HG03103 (cell line): ENCODE results near the gene FRMD4A.
"Not testable (repeated sequence)": the region's sequence is repeated elsewhere in the genome, so short reads cannot be mapped to it uniquely, and the experiment has no call there.

ENCODE experiments used
- ATAC-seq: cut with Tn5 transposase; IDR thresholded peaks from one replicate; pipeline ENCODE4 v1.9.1; 2021; ENCODE audit warnings: low read depth; ENCODE audit not compliant: unreplicated experiment

FRMD4A gene

GRCh38 chr10:14244801-14245211 is 85.9 kb downstream of the FRMD4A start:
- ATAC-seq: no peak

DNA sequence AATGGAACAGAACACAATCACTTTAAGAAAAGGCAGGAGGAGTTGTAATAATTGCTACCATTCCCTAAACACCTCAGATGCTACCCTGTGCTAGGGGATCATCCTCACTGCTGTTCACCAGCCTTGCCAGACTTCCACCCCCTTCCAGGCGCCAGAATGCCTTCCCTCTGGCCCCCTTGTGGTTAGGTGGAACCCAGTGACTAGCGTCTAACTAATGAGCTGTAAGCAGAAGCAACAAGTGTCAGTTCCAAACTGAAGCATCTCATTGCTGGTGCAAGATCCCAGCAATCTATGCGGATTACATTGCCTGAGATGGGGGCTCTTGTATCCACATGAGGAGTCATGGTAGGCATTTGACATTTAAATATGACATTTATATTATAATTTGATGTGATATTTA is 86.6 kb downstream of the FRMD4A start:
- no peak for ATAC-seq

- ATAC-seq: no peak
Observed at GRCh38 chr10:14243221-14243620, 87.5 kb downstream of the FRMD4A start.

GRCh38 chr10:14241196-14241595 is 89.5 kb downstream of the FRMD4A start:
- no peak for ATAC-seq

DNA sequence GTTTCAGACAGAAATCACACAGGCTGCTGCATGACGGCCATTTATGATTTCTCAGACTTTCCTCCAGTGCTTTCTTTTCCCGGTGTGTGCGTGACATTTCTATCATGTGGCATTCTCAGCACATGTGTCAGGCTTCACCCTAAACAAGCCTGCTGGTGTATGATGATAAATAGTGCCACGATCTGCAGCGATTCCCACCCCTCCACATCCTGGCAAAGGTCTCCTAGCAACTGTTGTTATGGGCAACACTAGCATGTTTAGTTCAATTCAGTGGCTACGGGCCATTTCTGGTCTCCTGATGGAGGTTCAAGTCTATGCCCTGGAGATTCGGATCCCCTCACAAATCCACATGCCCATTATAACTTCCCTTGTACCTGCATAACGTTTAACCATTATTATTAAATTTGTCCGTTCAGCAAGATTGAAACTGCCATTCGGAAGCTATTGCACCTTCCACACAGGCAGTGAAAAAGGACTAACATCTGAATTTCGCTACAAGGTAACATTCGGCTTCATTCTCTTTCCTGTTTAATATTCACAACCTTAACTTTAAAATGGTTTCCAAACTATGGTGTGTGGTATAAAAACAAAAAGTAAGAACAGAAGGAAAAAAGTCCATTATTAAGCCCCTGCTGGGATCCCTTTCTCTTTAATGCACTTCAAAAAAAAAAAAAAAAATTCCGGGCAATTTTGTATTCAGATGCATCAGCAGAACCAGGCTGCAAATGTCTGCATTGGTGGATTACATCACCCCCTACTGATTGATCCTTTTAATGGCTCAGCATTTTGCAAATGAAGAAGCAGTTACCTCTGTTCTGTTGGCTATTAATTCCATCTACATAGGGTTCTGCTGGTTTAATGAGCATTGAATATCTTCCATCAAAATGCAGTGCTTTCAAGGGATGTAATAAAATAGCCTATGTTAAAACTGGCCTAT is 90.2 kb downstream of the FRMD4A start:
- ATAC-seq: no peak

DNA sequence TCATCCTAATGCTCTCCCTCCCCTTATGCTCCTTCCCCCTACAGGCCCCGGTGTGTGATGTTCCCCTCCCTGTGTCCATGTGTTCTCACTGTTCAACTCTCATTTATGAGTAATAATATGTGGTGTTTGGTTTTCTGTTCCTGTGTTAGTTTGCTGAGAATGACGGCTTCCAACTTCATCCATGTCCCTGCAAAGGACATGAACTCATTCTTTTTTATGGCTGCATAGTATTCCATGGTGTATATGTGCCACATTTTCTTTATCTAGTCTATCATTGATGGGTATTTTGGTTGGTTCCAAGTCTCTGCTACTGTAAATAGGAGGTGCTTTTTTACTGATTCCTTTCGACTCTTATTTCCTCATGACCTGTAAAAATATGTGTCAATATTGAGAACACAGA is 92.1 kb downstream of the FRMD4A start:
- ATAC-seq: not testable (repeated sequence)

DNA sequence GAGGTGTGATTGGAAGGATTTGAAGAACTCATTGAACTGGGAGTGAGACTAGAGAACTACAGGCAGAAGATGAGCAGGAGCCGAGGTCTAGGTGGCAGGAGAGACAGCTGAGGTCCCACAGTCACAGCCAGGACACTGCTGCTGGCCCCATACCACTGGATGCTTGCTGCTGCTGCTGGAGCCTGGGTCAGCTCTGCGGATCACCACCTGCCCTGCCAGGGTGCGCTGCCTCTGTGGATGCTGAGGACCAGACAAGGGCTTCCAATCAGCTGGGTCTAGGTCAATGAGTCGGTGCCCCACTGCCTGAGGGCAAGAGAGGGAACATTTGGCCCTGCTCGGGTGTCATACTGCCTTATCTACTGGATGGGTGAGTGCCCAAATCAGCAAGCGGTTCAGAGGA is 94.4 kb downstream of the FRMD4A start:
- no peak for ATAC-seq

DNA sequence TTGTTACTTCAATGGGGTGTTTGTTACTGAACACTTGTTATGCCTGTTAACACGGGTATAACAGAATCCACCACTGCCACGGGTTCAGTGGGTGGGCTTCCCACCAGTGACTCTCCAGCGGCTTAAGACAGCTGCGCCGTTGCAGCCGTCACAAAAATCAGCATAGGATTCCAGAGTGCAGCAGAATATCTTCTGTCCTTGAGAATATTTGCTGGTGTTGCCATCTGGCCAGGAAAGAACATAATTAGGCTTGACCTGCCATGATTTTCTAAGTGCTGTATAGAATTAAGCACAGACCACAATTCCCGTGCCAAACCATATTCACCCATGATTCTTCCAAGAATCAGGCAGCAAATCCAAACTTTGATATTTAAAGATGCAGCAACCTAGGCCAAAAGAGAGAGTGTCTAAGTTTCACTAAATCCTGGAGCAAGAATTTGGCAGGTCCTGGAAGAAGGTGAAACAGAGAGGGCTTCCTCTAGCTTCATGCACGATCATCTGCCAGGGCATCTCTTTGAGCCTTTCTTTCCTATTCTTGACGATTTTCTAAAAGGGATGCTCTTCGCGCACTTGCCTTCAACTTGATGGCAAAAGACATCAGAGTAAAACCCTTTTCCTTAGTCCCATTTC is 95.0 kb downstream of the FRMD4A start:
- ATAC-seq: no peak

GRCh38 chr10:14233566-14233965 is 97.2 kb downstream of the FRMD4A start:
- ATAC-seq: no peak

DNA sequence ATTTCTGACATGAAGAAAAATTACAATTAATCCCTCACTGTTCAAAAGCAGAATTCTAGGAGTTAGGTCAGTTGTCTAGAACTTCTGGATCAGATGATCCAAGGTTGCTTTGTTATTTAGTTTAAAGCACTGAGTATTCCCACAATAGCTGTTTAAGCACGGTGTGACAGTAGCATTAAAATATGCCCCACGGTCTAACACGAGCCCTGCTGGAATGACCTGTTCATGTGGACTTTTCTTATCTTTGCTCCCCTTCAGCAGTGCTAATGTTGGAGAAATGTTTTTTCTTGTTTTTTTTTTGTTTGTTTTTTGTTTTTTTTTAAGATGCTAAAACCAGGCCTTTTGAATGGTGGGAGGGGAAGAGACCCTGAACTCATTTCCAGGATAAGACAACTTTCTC is 101.9 kb downstream of the FRMD4A start:
- not testable (repeated sequence) for ATAC-seq

DNA sequence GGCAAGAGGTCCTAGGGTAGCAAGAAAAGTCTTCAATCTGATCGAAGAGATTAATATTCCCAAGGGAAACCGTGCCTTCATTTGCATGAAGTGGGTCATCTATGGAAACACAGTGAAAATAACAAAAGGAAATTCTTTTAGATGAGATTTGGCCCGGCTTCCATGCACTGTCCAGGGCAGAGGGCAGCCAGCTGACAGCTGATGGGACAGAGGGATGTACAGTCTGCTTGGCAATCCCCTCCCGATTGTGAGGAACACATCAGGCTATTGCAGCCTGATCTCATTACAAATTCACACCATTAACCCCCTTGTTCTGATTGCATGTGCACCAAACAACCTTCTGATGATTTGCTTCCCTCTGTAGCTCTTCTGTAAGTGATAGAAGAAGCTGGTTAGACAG is 105.3 kb downstream of the FRMD4A start:
- no peak for ATAC-seq

GRCh38 chr10:14220026-14220425 is 110.7 kb downstream of the FRMD4A start:
- no peak for ATAC-seq

DNA sequence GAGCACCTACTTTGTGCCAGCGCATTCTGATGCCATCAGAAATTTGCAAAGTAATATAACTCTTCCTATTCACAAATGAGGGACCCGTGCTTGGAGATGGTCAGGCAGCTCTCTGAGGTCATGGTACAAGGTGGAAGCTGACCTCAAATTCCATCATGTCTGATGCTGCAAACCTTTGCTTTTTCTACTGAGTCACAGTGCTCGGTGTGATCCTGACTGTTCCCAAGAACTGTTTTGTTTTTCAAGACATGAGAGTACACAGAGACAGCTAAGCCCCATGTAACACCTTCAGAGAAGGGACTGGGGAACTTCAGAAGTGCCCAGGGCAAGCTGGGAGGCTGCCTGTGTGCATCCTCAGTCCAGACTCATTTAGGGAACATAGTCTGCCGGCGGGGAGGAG is 111.3 kb downstream of the FRMD4A start:
- no peak for ATAC-seq

DNA sequence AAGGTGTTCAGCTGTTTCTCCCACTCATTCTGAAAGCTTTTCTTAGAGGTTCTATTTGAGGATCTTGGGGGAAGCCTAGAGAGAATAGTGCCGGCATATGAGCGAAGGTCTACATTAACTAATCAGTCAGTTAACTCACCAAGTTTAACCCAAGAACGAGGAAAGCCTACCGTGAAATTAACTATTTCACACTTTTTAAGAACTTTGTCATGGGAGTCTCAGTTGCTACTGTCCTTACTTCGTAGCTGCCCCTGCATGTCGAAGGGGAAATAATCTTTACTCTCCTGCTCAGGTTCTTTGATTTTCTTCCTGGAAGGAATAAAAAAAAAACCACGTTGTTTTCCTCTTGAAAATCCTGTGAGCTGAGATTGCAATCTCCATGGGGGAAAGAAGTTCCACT is 115.1 kb downstream of the FRMD4A start:
- ATAC-seq: no peak

GRCh38 chr10:14213703-14214102 is 117.0 kb downstream of the FRMD4A start:
- ATAC-seq: not testable (repeated sequence)

DNA sequence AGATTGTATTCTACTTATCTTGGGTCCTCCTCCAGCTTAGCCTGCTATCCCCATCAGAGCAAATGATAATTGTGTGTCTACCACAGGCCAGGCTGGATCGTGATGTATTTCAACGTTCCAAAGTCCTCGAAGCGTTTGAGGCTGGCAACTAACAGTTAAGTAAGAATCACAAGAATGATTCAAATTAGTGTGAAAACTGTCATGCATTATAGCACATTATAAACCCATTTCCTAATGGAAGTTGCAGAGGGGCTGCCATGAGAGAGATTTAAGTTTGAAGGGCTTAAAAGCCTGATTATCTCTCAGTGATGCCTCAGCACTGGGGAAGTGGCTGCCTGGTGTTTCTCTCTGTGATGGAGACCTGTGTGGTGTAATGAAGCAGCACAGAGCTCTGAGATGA is 119.1 kb downstream of the FRMD4A start:
- ATAC-seq: no peak

DNA sequence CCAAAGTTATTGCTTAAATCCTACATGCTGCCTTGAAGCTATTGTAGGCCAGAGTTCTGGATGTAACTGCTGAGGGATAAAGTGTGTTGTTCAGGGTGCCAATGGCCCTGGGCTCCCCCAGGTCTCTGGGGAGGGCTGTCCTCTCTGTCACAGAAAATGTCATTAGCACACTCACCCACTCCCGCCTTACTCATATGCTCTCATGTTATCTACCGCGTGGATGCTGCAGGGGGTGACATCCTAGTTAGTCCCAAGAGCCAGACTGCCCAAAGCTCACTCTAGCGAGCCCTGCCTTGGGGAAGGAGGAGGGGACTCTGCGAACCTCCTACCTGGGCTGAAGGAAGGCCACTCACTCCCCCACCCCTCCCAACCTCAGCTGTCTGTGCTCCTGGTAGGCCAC is 122.5 kb downstream of the FRMD4A start:
- no peak for ATAC-seq

DNA sequence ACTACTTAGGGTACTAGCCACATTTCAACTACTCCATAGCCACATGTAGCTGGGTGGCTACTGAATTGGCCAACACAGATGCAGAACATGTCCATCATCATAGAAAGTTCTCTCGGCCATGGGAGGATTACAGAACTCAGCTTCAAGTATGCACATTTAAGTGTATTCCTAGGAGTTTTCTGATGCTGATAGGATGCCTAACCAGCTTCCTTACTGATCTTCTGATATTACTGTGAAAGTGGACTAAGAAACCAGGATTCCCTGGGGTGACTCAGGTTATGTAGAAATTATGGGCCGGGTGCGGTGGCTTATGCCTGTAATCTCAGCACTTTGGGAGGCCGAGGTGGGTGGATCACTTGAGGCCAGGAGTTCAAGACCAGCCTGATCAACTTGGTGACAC is 125.5 kb downstream of the FRMD4A start:
- ATAC-seq: no peak

GRCh38 chr10:14200698-14201544 is 129.8 kb downstream of the FRMD4A start:
- ATAC-seq: no peak

DNA sequence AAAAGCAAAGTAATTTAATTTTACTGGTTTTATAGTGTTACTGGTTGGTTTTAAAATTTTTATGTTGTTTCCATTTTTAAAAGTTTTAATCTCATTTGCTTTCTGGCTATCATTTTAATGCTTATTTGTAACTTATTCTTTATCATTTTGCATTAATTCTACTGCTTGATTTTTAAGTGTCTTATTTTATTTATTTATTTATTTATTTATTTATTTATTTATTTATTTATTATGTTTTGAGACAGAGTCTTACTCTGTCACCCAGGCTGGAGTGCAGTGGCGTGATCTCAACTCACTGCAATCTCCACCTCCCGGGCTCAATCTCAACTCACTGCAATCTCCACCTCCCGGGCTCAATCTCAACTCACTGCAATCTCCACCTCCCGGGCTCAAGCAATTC is 131.6 kb downstream of the FRMD4A start:
- ATAC-seq: not testable (repeated sequence)

GRCh38 chr10:14198078-14198477 is 132.6 kb downstream of the FRMD4A start:
- no peak for ATAC-seq
